NCI-H748 treated with DMSO at 0.1 percent for 48 hours (cell line): ENCODE measurements around the gene MAFG.

Experiments used
- DNase-seq: peaks from one replicate; lab custom pipeline; 2025; lab: John Stamatoyannopoulos, UW

MAFG gene

DNA sequence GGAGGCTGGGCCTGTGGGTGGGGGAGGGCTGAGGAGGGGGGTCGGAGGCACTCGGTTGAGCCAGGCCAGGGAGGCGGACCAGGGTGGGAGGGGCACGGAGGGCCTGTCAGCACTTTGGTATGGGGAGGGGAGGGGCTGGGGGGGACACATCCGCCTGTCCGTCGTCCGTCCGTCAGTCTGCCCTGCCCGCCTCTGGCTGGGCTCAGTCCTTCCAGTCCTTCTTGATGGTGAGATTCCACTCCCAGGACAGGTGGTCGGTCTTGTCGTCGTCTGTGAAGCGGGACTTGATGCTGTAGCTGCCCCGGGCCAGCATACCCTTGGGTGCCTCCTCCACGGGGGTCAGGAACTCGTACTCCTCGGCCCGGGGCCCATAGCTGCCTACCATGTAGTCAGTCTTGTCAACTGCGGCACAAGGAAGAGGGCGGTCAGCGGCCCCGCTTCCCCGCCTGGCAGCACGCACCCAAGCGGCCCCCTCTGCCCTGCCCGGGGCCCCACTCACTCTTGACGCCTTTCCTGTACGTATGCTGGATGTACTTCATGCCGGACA lies 58.8 kb downstream of the MAFG start:
- no peak for DNase-seq
